HUES6 (cell line): Measurements from ENCODE around the gene SERPINH1.

Experiments
- H3K27ac ChIP-seq: 2 replicates; pipeline ENCODE4 v1.7.0; 2013; ENCODE audit warnings: low read depth, mild to moderate bottlenecking, low read length, inconsistent platforms
- H3K27me3 ChIP-seq: 2 replicates; pipeline ENCODE4 v1.6.1; 2013; ENCODE audit warnings: low read length; ENCODE audit not compliant: control insufficient read depth, insufficient read depth
- H3K36me3 ChIP-seq: 2 replicates; pipeline ENCODE4 v1.6.1; 2013; ENCODE audit warnings: low read length; ENCODE audit not compliant: control insufficient read depth, insufficient read depth
- H3K4me1 ChIP-seq: 2 replicates; pipeline ENCODE4 v1.6.1; 2013; ENCODE audit warnings: low read length; ENCODE audit not compliant: control insufficient read depth, insufficient read depth
- H3K4me3 ChIP-seq: 2 replicates; pipeline ENCODE4 v1.5.1; 2013; ENCODE audit warnings: low read depth, low read length
- H3K9ac ChIP-seq: one replicate; pipeline ENCODE4 v1.6.1; 2013; ENCODE audit warnings: mild to moderate bottlenecking, low read length
- H3K9me3 ChIP-seq: 2 replicates; pipeline ENCODE4 v1.6.1; 2013; ENCODE audit warnings: low read depth, low read length; ENCODE audit not compliant: control insufficient read depth, insufficient read depth

Gene SERPINH1

GRCh38 chr11:75562048-75562835 is at the start of gene SERPINH1:
SERPINH1 (plus strand) TSS chr11:75562253; CDS start chr11:75566350, 4,097 bp downstream.
- H3K4me3 ChIP-seq, result peak within 1 kb of the TSS; percentile 86
- peaks cover 26% of the 10 kb centered on the region for H3K36me3 ChIP-seq
- H3K27me3 ChIP-seq, result no peaks in the 10 kb centered on the region
- H3K4me1 ChIP-seq, result peaks cover 70% of the 10 kb centered on the region
- H3K9me3 ChIP-seq, result no peaks in the 10 kb centered on the region
- H3K27ac ChIP-seq, result peak within 1 kb of the TSS; percentile 98
- H3K9ac ChIP-seq, result peak within 1 kb of the TSS; percentile 93

GRCh38 chr11:75513250-75513649 is 48.8 kb upstream of the SERPINH1 start:
- H3K27me3 ChIP-seq, result no peaks in the 10 kb centered on the region
- no peak overlapping the region for H3K9ac ChIP-seq
- H3K36me3 ChIP-seq, result no peaks in the 10 kb centered on the region
- H3K27ac ChIP-seq, result no peak overlapping the region
- H3K9me3 ChIP-seq, result no peaks in the 10 kb centered on the region
- no peak overlapping the region for H3K4me3 ChIP-seq
- H3K4me1 ChIP-seq, result no peaks in the 10 kb centered on the region

- Histone ChIP-seq H3K9me3 (no peaks in the 10 kb centered on the region), H3K27me3 (no peaks in the 10 kb centered on the region), H3K4me3 (no peak overlapping the region), H3K27ac (no peak overlapping the region), H3K36me3 (no peaks in the 10 kb centered on the region), H3K4me1 (no peaks in the 10 kb centered on the region), H3K9ac (no peak overlapping the region)
These were observed 47.5 kb upstream of the SERPINH1 start for GRCh38 chr11:75514596-75514995.

GRCh38 chr11:75516140-75516539 is 45.9 kb upstream of the SERPINH1 start:
- H3K4me1 ChIP-seq, result no peaks in the 10 kb centered on the region
- H3K27ac ChIP-seq, result no peak overlapping the region

GRCh38 chr11:75516886-75517285 is 45.2 kb upstream of the SERPINH1 start:
- Histone ChIP-seq H3K27me3 (no peaks in the 10 kb centered on the region), H3K9me3 (no peaks in the 10 kb centered on the region), H3K36me3 (no peaks in the 10 kb centered on the region), H3K4me3 (no peak overlapping the region), H3K9ac (no peak overlapping the region), H3K27ac (no peak overlapping the region), H3K4me1 (no peaks in the 10 kb centered on the region)

More at GRCh38 chr11:75516140-75516539, 45.9 kb upstream of the SERPINH1 start:
- Histone ChIP-seq H3K9me3 (no peaks in the 10 kb centered on the region), H3K27me3 (no peaks in the 10 kb centered on the region), H3K36me3 (no peaks in the 10 kb centered on the region), H3K4me3 (no peak overlapping the region), H3K9ac (no peak overlapping the region)

GRCh38 chr11:75518204-75518549 is 43.9 kb upstream of the SERPINH1 start:
- H3K9me3 ChIP-seq, result no peaks in the 10 kb centered on the region
- peaks cover 3% of the 10 kb centered on the region for H3K27me3 ChIP-seq
- no peak overlapping the region for H3K9ac ChIP-seq
- no peak overlapping the region for H3K27ac ChIP-seq
- H3K4me3 ChIP-seq, result no peak overlapping the region
- peaks cover 5% of the 10 kb centered on the region; the same call in 1 of the 2 replicates for H3K4me1 ChIP-seq
- H3K36me3 ChIP-seq, result no peaks in the 10 kb centered on the region

- Histone ChIP-seq H3K9me3 (no peaks in the 10 kb centered on the region), H3K4me3 (no peak overlapping the region), H3K4me1 (peaks cover 5% of the 10 kb centered on the region; the same call in 1 of the 2 replicates), H3K27ac (no peak overlapping the region), H3K36me3 (no peaks in the 10 kb centered on the region), H3K27me3 (peaks cover 11% of the 10 kb centered on the region), H3K9ac (no peak overlapping the region)
These were observed 43.0 kb upstream of the SERPINH1 start for GRCh38 chr11:75518771-75519653.

- no peak overlapping the region for H3K9ac ChIP-seq
- H3K4me1 ChIP-seq, result peaks cover 10% of the 10 kb centered on the region; the same call in 1 of the 2 replicates
- no peak overlapping the region for H3K4me3 ChIP-seq
- H3K27me3 ChIP-seq, result peaks cover 27% of the 10 kb centered on the region
- no peaks in the 10 kb centered on the region for H3K9me3 ChIP-seq
- H3K36me3 ChIP-seq, result no peaks in the 10 kb centered on the region
- no peak overlapping the region for H3K27ac ChIP-seq
These were observed 41.4 kb upstream of the SERPINH1 start for GRCh38 chr11:75520688-75521087.

- Histone ChIP-seq H3K9me3 (no peaks in the 10 kb centered on the region), H3K4me1 (peaks cover 10% of the 10 kb centered on the region; the same call in 1 of the 2 replicates), H3K9ac (no peak overlapping the region), H3K36me3 (no peaks in the 10 kb centered on the region), H3K27me3 (peaks cover 27% of the 10 kb centered on the region), H3K4me3 (no peak overlapping the region), H3K27ac (no peak overlapping the region)
These were observed 39.6 kb upstream of the SERPINH1 start for GRCh38 chr11:75522286-75523044.

- Histone ChIP-seq H3K27ac (no peak overlapping the region), H3K27me3 (peaks cover 27% of the 10 kb centered on the region), H3K36me3 (no peaks in the 10 kb centered on the region), H3K4me1 (peaks cover 10% of the 10 kb centered on the region; the same call in 1 of the 2 replicates), H3K4me3 (no peak overlapping the region), H3K9ac (no peak overlapping the region), H3K9me3 (no peaks in the 10 kb centered on the region)
These were observed 38.9 kb upstream of the SERPINH1 start for GRCh38 chr11:75523189-75523588.
